Measurements from ENCODE around the gene SRRT. TPM values are rescaled to one million over a fixed set of nuclear protein-coding genes. Genes with fewer than 3 reads are reported as not detected.
A peak's percentile ranks its signal among the peaks of the same experiment; 100 is the strongest.

The SRRT gene
- total RNA-seq, 2 donors from 2014 or later, result 33.4 to 49.6 TPM

DNA sequence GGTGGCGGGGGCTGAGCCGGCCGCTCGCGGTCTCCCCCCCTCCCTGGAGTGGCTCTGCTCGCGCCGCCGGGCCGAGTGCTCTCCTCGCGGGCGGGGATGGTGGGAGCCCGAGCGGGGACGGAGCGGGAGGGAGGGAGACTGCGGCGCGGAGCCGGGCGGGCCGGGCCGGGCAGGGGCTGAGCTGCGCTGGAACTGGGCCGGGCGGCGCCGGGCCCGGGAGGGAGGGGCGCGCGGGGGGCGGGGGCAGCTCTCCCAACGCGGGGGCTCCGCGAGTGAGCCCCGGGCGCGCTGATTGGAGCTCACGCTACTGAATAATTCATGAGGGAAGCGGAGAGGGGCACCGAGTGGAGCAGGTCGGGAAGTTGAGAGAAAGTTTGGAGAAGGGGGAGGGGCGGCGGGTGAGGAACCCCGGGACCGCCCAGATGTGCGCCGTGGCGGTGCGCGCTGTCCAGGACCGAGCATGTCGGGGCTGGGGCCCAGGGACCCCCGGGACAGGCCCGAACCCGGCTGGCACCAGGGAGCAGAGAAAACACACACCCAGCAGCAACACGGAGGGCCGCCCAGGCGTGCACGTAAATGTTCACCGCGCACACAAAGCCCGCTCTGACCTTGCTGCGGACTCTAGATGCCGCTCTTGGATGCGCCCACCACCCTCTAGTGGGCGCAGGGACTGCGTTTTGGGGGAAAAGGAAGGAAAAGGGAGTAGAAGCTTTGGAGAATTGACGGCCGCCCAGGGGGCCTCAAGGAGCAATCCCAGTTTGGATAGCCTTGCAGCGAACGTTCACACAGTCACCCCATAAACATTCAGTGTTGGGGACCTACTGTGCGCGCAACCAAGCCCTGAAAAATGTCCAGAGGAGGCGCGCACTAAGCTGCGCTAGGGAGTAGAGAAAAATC lies 47.3 kb upstream of the SRRT start, which contains the start of gene EPHB4:
EPHB4 (minus strand) TSS at position 194 of the 897 bp plus-strand sequence. CDS start 493 bp downstream, outside the sequence.
- peak; percentile 79 for DNase-seq (ENCODE audit: low spot score)
- peak in 1 of 2 donors; percentile 56 for TF ChIP-seq CTCF (IDR thresholded peaks at IDR 0.05)
- peak within 1 kb of the TSS; percentile 71 to 81 for H3K4me3 ChIP-seq
- H3K27me3 ChIP-seq, result no peaks in the 10 kb centered on the region
- H3K36me3 ChIP-seq, result peaks cover 16% of the 10 kb centered on the region
- peaks cover 0 to 52% of the 10 kb centered on the region in 2 donors for H3K4me1 ChIP-seq
- no peaks in the 10 kb centered on the region for H3K9me3 ChIP-seq
- H3K27ac ChIP-seq, result peak within 1 kb of the TSS; percentile 75 to 82

DNA sequence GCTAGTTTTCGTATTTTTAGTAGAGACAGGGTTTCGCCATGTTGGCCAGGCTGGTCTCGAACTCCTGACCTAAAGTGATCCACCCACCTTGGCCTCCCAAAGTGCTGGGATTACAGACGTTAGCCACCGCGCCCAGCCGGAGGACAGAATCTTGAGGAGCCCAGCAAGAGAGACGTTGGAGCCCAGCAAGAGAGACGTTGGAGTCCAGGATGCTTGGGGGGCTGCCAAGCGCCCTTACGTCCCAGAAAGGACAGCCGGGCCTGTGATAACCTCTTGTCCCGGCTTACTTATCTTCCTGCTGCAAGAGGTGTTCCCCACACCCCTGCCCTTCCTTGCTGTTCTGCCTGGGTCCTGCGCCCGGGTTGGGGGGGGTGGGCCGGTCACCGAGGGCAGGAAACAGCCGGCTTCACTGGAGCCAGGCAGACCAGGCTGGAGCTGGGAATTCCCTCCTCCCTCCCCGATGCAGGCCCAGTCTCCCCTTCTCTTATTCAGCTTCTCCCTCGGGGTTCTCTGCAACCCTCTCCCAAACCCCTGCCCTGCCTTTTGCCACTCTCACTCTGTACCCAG lies 45.7 kb upstream of the SRRT start:
- TF ChIP-seq CTCF (IDR thresholded peaks at IDR 0.05), result no peak
- Histone ChIP-seq H3K4me3 (peak overlapping the region in 1 of 2 donors; percentile 71), H3K36me3 (no peaks in the 10 kb centered on the region), H3K9me3 (no peaks in the 10 kb centered on the region), H3K27ac (peak overlapping the region; percentile 29 to 41), H3K27me3 (no peaks in the 10 kb centered on the region), H3K4me1 (peaks cover 0 to 50% of the 10 kb centered on the region in 2 donors)
- peak; percentile 80 for DNase-seq (ENCODE audit: low spot score)

DNA sequence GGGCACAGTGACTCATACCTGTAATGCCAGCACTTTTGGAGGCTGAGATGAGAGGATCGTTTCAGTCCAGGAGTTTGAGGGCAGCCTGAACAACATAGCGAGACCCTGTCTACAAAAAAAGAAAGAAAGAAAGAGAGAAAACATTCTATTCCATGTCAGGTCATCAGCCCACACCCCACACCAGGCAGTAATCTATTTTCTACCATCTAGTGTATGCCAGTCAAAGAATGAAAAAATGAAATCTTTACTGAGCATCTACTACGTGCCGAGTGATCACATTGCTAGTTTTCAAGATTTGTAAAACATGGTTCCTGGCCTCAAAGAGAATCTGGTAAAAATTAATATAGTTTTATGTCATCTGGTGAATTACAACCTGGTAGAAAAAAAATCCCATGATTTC lies 44.5 kb upstream of the SRRT start:
- no peak overlapping the region for H3K27ac ChIP-seq

GRCh38 chr7:100832281-100832633 lies 42.6 kb upstream of the SRRT start:
- H3K9me3 ChIP-seq, result no peaks in the 10 kb centered on the region
- TF ChIP-seq CTCF (IDR thresholded peaks at IDR 0.05), result no peak
- DNase-seq (ENCODE audit: low spot score), result no peak
- no peaks in the 10 kb centered on the region for H3K36me3 ChIP-seq
- H3K27ac ChIP-seq, result no peak overlapping the region
- no peak overlapping the region for H3K4me3 ChIP-seq
- no peaks in the 10 kb centered on the region for H3K27me3 ChIP-seq
- H3K4me1 ChIP-seq, result peaks cover 0 to 41% of the 10 kb centered on the region in 2 donors

More for the DNA sequence above, 44.5 kb upstream of the SRRT start:
- no peaks in the 10 kb centered on the region for H3K9me3 ChIP-seq
- H3K4me3 ChIP-seq, result no peak overlapping the region
- H3K4me1 ChIP-seq, result peaks cover 0 to 38% of the 10 kb centered on the region in 2 donors
- no peaks in the 10 kb centered on the region for H3K27me3 ChIP-seq
- TF ChIP-seq CTCF (IDR thresholded peaks at IDR 0.05), result no peak
- H3K36me3 ChIP-seq, result no peaks in the 10 kb centered on the region
- DNase-seq (ENCODE audit: low spot score), result no peak

GRCh38 chr7:100835903-100836811 lies 38.7 kb upstream of the SRRT start:
- H3K4me3 ChIP-seq, result peak overlapping the region in 1 of 2 donors; percentile 42
- peak; percentile 70 for DNase-seq (ENCODE audit: low spot score)
- peaks cover 0 to 16% of the 10 kb centered on the region in 2 donors for H3K4me1 ChIP-seq
- H3K36me3 ChIP-seq, result no peaks in the 10 kb centered on the region
- H3K27ac ChIP-seq, result peak overlapping the region; percentile 76 to 82
- no peaks in the 10 kb centered on the region for H3K9me3 ChIP-seq
- TF ChIP-seq CTCF (IDR thresholded peaks at IDR 0.05), result no peak
- no peaks in the 10 kb centered on the region for H3K27me3 ChIP-seq

Data from right atrium auricular region (tissue), 2 donors.